HepG2 (cell line): ENCODE data around the gene COMMD3. TPM values are rescaled to one million over a fixed set of nuclear protein-coding genes. Genes with fewer than 3 reads are reported as not detected.
"Not testable (repeated sequence)": the region's sequence is repeated elsewhere in the genome, so short reads cannot be mapped to it uniquely, and the experiment has no call there.

Experiments used
- ATAC-seq: fragments of 200-7000 bp; cut with Tn5 transposase; 3 replicates; pipeline ENCODE4 v1.9.1; 2020; ENCODE audit warnings: mild to moderate bottlenecking, moderate library complexity
- BruUV-seq: library from RNA; stranded (reverse); fragments of 400-500 nt; replicated peaks from 2 replicates; lab custom pipeline; 2021; lab: Mats Ljungman, UMichigan
- CTCF ChIA-PET: fragments of 300-600 bp; formaldehyde crosslinking; extraction: SDS; loops from one replicate; lab custom pipeline; 2021; ENCODE audit warnings: low total read pairs, inconsistent platforms, low intra/inter-chr PET ratio; lab: Yijun Ruan, JAX
- POLR2A ChIA-PET: fragments of 350-600 bp; sonication (Branson Sonifier 250); formaldehyde crosslinking; loops from one replicate; lab custom pipeline; 2020; ENCODE audit warnings: antibody characterized with exemption, inconsistent platforms; lab: Yijun Ruan, JAX
- DNase-seq: peaks from one replicate; pipeline ENCODE4 v3.0.0-alpha.2; 2015; ENCODE audit warnings: low spot score
- FAIRE-seq: peaks from 3 replicates; lab custom pipeline; 2011; peaks lifted over from hg19 to GRCh38; lab: Jason Lieb, UNC
- H2AFZ ChIP-seq: one replicate; pipeline ENCODE4 v1.6.1; 2011; ENCODE audit warnings: low read length, inconsistent platforms
- H3K27ac ChIP-seq: fragments of 300-600 bp; 3 replicates; pipeline ENCODE4 v1.8.0; 2011; ENCODE audit warnings: mixed run types, mild to moderate bottlenecking, mixed read lengths, low read length, inconsistent platforms; ENCODE audit not compliant: insufficient read depth; ENCODE audit errors: extremely low read length
- H3K27me3 ChIP-seq, 2 experiments: fragments of 200-600 bp in 1 of 2; 2 replicates in 1 of 2; 3 replicates in 1 of 2; pipeline versions ENCODE4 v1.6.0 to v1.8.0; 2011; ENCODE audit warnings: low read length in 2 of 2, mild to moderate bottlenecking in 2 of 2, moderate library complexity in 2 of 2, inconsistent platforms in 1 of 2; ENCODE audit not compliant: insufficient read depth in 2 of 2, control insufficient read depth in 1 of 2
- H3K36me3 ChIP-seq, 2 experiments: fragments of 200-600 bp in 1 of 2; replicated peaks in 1 of 2; 2 replicates in 1 of 2; 3 replicates in 1 of 2; pipeline versions ENCODE4 v1.5.1 to v1.8.0; 2011; ENCODE audit warnings: low read length in 2 of 2, inconsistent platforms in 1 of 2; ENCODE audit not compliant: insufficient read depth in 2 of 2, control insufficient read depth in 1 of 2
- H3K4me1 ChIP-seq: 2 replicates; pipeline ENCODE4 v1.5.1; 2012; ENCODE audit warnings: low read length, inconsistent platforms; ENCODE audit not compliant: insufficient read depth
- H3K4me2 ChIP-seq: 2 replicates; pipeline ENCODE4 v1.6.0; 2011; ENCODE audit warnings: low read depth, low read length, inconsistent platforms
- H3K4me3 ChIP-seq, 3 experiments: fragments of 200-600 bp in 1 of 3; sonication (generic), shearing (Covaris generic) in 1 of 3; replicated peaks in 1 of 3; 2 replicates each; pipeline ENCODE4 v1.5.1; 2011 to 2016; ENCODE audit warnings: low read length in 3 of 3, inconsistent platforms in 2 of 3, low read depth in 2 of 3, mild to moderate bottlenecking in 2 of 3, control low read depth in 1 of 3, mixed read lengths in 1 of 3; ENCODE audit not compliant: insufficient read depth in 1 of 3
- H3K79me2 ChIP-seq: one replicate; pipeline ENCODE4 v1.6.1; 2011; ENCODE audit warnings: low read length, inconsistent platforms; ENCODE audit not compliant: insufficient read depth
- H3K9ac ChIP-seq: 2 replicates; pipeline ENCODE4 v1.6.0; 2011; ENCODE audit warnings: mild to moderate bottlenecking, low read depth, low read length, inconsistent platforms; ENCODE audit not compliant: insufficient read depth
- H3K9me3 ChIP-seq: 2 replicates; pipeline ENCODE4 v1.5.1; 2012; ENCODE audit warnings: mild to moderate bottlenecking, low read length
- H4K20me1 ChIP-seq: 2 replicates; pipeline ENCODE4 v1.6.0; 2011; ENCODE audit warnings: inconsistent platforms, mild to moderate bottlenecking, low read length, moderate library complexity; ENCODE audit not compliant: insufficient read depth
- LCORL ChIP-seq, 2 experiments: fragments of 450-650 bp in 1 of 2; sonication (generic) in 1 of 2; formaldehyde crosslinking in 1 of 2; IDR thresholded peaks; 2 replicates each; pipeline versions ENCODE4 v1.5.0 to v1.6.1; 2017 to 2020; ENCODE audit warnings: antibody characterized with exemption in 1 of 2, missing genetic modification reagents in 1 of 2
- MTA1 ChIP-seq: sonication (generic); formaldehyde crosslinking; IDR thresholded peaks from 2 replicates; pipeline ENCODE4 v1.4.0; 2020; ENCODE audit warnings: missing genetic modification reagents, mild to moderate bottlenecking, borderline replicate concordance
- PCBP1 ChIP-seq: fragments of 200-400 bp; formaldehyde crosslinking; IDR thresholded peaks from 2 replicates; pipeline ENCODE4 v1.6.1; 2017; ENCODE audit warnings: mild to moderate bottlenecking, low read depth, low read length, borderline replicate concordance
- RFX1 ChIP-seq: fragments of 450-650 bp; IDR thresholded peaks from 2 replicates; pipeline ENCODE4 v1.6.1; 2017
- YEATS2 ChIP-seq: sonication (generic); formaldehyde crosslinking; IDR thresholded peaks from 2 replicates; pipeline ENCODE4 v1.4.0; 2020; ENCODE audit warnings: missing genetic modification reagents, borderline replicate concordance
- ZFP36L1 ChIP-seq: sonication (generic); formaldehyde crosslinking; IDR thresholded peaks from 2 replicates; pipeline ENCODE4 v1.8.0; 2022; ENCODE audit warnings: mild to moderate bottlenecking, missing genetic modification reagents, moderate library complexity
- ZNF768 ChIP-seq: sonication (generic); formaldehyde crosslinking; IDR thresholded peaks from 2 replicates; pipeline ENCODE4 v1.4.0; 2020; ENCODE audit warnings: missing genetic modification reagents
- WGBS: methylation state at CpG from one replicate; pipeline ENCODE4 v1.1.6; 2017; ENCODE audit warnings: low lambda C conversion rate; 5-methylcytosine and 5-hydroxymethylcytosine counted together
- in situ Hi-C: cut with HindIII; loops from 2 replicates; pipeline ENCODE4 v1.10.0; 2017; ENCODE audit warnings: low pct_unique_long_range_greater_than_20kb; ENCODE audit not compliant: extremely low pct_ligation_motif_present
- intact Hi-C: fragments of 100-400 bp; cut with micrococcal nuclease; formaldehyde crosslinking; loops from one replicate; pipeline ENCODE4 v1.10.0; 2022; ENCODE audit not compliant: unreplicated experiment
- polyA plus RNA-seq, 8 experiments: library from polyadenylated mRNA; depleted of rRNA in 3 of 8; stranded (reverse) in 7 of 8; unstranded in 1 of 8; fragments of >200 nt; fragmentation: Illumina TruSeq in 4 of 8; extraction: Trizol in 4 of 8; gene quantifications; 2 replicates each; pipeline versions ENCODE4 v1.2.1 to v1.2.3, GENCODE V29; 2011 to 2016; ENCODE audit warnings: low read depth in 4 of 8, missing spikeins in 1 of 8, mixed read lengths in 1 of 8; ENCODE audit not compliant: insufficient read depth in 1 of 8
- total RNA-seq, 5 experiments: library from RNA; depleted of rRNA; stranded (reverse); fragments of >200 nt; fragmentation: Illumina TruSeq; extraction: Trizol; gene quantifications; 2 replicates each; pipeline ENCODE4 v1.2.3, GENCODE V29; 2016; ENCODE audit warnings: low read depth in 1 of 5
- TF ChIP-seq, protein P1 (sequence below): sonication (generic); formaldehyde crosslinking; IDR thresholded peaks from 2 replicates; pipeline ENCODE4 v1.5.1; 2020; ENCODE audit warnings: mild to moderate bottlenecking, missing genetic modification reagents, moderate library complexity
- TF ChIP-seq, protein P2 (sequence below): sonication (generic); formaldehyde crosslinking; IDR thresholded peaks from 2 replicates; pipeline ENCODE4 v1.8.0; 2022; ENCODE audit warnings: mild to moderate bottlenecking, missing genetic modification reagents, borderline replicate concordance

The COMMD3 gene
- total and polyA plus RNA-seq, 2 of the 13 experiments (the other 11 are each of a cell fraction or from before 2014, with no cell fraction given) = 38.7 to 54.4 TPM

DNA sequence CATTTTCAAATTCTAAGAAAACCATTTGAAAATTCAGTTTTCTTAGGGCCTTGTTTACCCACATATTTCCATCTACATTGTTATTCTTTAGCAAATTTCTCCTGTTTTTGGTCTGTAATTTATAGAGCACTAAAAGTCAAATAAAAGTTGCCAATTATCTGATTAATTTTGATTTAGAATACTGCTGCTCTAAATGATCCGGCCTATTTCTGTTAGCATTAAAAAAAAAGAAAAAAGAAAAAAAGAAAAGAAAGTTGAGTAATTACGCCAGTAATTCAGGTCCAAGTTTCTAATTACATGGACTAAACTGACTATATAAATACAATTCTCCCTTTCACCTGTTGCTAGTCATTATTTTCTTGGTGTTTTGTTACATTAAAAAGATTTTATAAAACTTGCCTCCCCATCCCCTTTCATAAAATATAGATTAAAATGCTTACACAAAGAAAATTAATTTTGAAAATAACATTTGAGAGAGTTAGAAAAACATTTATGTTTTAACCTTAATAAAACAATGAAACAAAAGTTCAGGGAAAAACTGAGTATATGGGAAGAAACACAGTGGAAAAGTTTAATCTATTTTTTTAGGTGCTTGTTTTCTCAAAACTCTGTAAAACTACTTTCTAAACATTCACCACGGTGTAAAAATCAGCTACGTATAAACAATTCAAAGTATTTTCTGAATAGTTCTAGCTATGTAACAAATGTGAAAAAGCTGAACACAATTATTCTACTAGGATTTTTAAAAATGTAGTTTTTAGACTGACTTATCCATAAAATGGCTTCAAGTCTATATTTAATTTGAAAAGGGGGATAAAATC is 6.8 kb upstream of the COMMD3 start:
- Histone ChIP-seq H3K4me3 (no peak overlapping the region), H3K27ac (no peak overlapping the region), H3K27me3 (0 out of 5 replicates have a peak, but pooled peaks cover 0 to 4% of the 10 kb centered on the region in 2 experiments), H2AFZ (no peak overlapping the region), H3K36me3 (no peaks in the 10 kb centered on the region), H3K9ac (no peak overlapping the region), H3K9me3 (no peaks in the 10 kb centered on the region), H3K79me2 (no peaks in the 10 kb centered on the region), H3K4me1 (no peaks in the 10 kb centered on the region), H4K20me1 (no peaks in the 10 kb centered on the region), H3K4me2 (no peak overlapping the region)
- intact Hi-C loops = no loop called here
- TF ChIP-seq LCORL (IDR thresholded peaks at IDR 0.05) (no peak), LCORL (CRISPR knock-in tag; IDR thresholded peaks at IDR 0.05) (no peak), ZNF768 (CRISPR knock-in tag) (no peak), MTA1 (CRISPR knock-in tag) (no peak), YEATS2 (CRISPR knock-in tag) (no peak), ZFP36L1 (no peak), PCBP1 (no peak), RFX1 (no peak)
- TF ChIP-seq, protein P1, sequence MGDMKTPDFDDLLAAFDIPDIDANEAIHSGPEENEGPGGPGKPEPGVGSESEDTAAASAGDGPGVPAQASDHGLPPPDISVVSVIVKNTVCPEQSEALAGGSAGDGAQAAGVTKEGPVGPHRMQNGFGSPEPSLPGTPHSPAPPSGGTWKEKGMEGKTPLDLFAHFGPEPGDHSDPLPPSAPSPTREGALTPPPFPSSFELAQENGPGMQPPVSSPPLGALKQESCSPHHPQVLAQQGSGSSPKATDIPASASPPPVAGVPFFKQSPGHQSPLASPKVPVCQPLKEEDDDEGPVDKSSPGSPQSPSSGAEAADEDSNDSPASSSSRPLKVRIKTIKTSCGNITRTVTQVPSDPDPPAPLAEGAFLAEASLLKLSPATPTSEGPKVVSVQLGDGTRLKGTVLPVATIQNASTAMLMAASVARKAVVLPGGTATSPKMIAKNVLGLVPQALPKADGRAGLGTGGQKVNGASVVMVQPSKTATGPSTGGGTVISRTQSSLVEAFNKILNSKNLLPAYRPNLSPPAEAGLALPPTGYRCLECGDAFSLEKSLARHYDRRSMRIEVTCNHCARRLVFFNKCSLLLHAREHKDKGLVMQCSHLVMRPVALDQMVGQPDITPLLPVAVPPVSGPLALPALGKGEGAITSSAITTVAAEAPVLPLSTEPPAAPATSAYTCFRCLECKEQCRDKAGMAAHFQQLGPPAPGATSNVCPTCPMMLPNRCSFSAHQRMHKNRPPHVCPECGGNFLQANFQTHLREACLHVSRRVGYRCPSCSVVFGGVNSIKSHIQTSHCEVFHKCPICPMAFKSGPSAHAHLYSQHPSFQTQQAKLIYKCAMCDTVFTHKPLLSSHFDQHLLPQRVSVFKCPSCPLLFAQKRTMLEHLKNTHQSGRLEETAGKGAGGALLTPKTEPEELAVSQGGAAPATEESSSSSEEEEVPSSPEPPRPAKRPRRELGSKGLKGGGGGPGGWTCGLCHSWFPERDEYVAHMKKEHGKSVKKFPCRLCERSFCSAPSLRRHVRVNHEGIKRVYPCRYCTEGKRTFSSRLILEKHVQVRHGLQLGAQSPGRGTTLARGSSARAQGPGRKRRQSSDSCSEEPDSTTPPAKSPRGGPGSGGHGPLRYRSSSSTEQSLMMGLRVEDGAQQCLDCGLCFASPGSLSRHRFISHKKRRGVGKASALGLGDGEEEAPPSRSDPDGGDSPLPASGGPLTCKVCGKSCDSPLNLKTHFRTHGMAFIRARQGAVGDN (CRISPR knock-in tag) = no peak
- TF ChIP-seq, protein P2, sequence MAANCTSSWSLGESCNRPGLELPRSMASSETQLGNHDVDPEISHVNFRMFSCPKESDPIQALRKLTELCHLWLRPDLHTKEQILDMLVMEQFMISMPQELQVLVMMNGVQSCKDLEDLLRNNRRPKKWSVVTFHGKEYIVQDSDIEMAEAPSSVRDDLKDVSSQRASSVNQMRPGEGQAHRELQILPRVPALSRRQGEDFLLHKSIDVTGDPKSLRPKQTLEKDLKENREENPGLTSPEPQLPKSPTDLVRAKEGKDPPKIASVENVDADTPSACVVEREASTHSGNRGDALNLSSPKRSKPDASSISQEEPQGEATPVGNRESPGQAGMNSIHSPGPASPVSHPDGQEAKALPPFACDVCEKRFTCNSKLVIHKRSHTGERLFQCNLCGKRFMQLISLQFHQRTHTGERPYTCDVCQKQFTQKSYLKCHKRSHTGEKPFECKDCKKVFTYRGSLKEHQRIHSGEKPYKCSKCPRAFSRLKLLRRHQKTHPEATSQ (CRISPR knock-in tag) = no peak
- in situ Hi-C loops = loop anchor here (25.0 kb wide), 2 partner anchors 403 to 797 kb away; partner anchors contain the start of gene PIP4K2A
- no peak for FAIRE-seq
- WGBS = 63% methylated on average over 4 of the region's 4 CpGs
- no peak for ATAC-seq
- no TSS peak for BruUV-seq
- CTCF ChIA-PET = no interaction called here
- POLR2A ChIA-PET = no interaction called here
- no peak for DNase-seq

DNA sequence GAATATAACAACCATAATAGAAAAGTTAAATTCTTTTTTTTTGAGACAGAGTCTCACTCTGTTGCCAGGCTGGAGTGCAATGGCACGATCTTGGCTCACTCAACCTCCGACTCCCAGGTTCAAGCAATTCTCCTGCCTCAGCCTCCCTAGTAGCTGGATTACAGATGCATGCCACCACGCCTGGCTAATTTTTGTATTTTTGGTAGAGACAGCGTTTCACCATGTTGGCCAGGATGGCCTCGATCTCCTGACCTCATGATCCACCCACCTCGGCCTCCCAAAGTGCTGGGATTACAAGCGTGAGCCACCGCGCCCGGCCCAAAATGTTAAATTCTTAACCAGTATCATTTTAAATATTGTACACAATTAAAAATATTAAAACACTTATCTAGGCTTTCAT is 6.2 kb upstream of the COMMD3 start:
- ATAC-seq, DNase-seq, CTCF ChIA-PET, BruUV-seq, intact Hi-C loops, FAIRE-seq, H3K79me2 ChIP-seq, H3K27me3 ChIP-seq, H3K9me3 ChIP-seq, H3K27ac ChIP-seq, H3K4me2 ChIP-seq, H3K36me3 ChIP-seq, POLR2A ChIA-PET, H2AFZ ChIP-seq, H4K20me1 ChIP-seq, H3K4me3 ChIP-seq, H3K4me1 ChIP-seq, H3K9ac ChIP-seq: not testable (repeated sequence)
- in situ Hi-C loops = loop anchor here (10.0 to 25.0 kb wide), 3 partner anchors 305 to 798 kb away; partner anchors contain the start of genes DNAJC1 and PIP4K2A
- WGBS = 55% methylated on average over 10 of the region's 10 CpGs
